Left ventricle myocardium inferior (tissue), 1 donor: ENCODE data around the gene CYP2A7. TPM values are rescaled to one million over a fixed set of nuclear protein-coding genes. Genes with fewer than 3 reads are reported as not detected.
"Not testable (repeated sequence)": the region's sequence is repeated elsewhere in the genome, so short reads cannot be mapped to it uniquely, and the experiment has no call there.

ENCODE experiments used
- DNase-seq: peaks from one replicate; pipeline ENCODE4 v3.0.0-alpha.2; 2020
- H3K27ac ChIP-seq: fragments of 200-600 bp; replicated peaks from 2 replicates; pipeline ENCODE4 v1.8.0; 2021
- H3K27me3 ChIP-seq: fragments of 200-600 bp; 2 replicates; pipeline ENCODE4 v1.8.0; 2021; ENCODE audit warnings: low read depth
- H3K36me3 ChIP-seq: fragments of 200-600 bp; 2 replicates; pipeline ENCODE4 v1.8.0; 2021
- H3K4me1 ChIP-seq: fragments of 200-600 bp; 2 replicates; pipeline ENCODE4 v1.8.0; 2021
- H3K4me3 ChIP-seq: fragments of 200-600 bp; 2 replicates; pipeline ENCODE4 v1.8.0; 2021; ENCODE audit warnings: mild to moderate bottlenecking, moderate library complexity
- H3K9me3 ChIP-seq: fragments of 200-600 bp; replicated peaks from 2 replicates; pipeline ENCODE4 v1.8.0; 2021
- CTCF ChIP-seq: fragments of 200-600 bp; IDR thresholded peaks from 2 replicates; pipeline ENCODE4 v1.8.0; 2021; ENCODE audit warnings: antibody characterized with exemption, mild to moderate bottlenecking, borderline replicate concordance
- intact Hi-C: fragments of 100-400 bp; cut with micrococcal nuclease; formaldehyde crosslinking; loops from one replicate; pipeline ENCODE4 v1.11.0; 2022
- long read RNA-seq: library from polyadenylated mRNA; unstranded; transcript quantifications from one replicate; pipeline ENCODE4 v2.0.0, GENCODE V29; 2021
- total RNA-seq: library from RNA; stranded (reverse); fragmentation: NEBNext Ultra II Directional; extraction: Animal tissue kit (Norgen Biotek cat#: 25700); gene quantifications from one replicate; pipeline ENCODE4 v1.2.1, GENCODE V29; 2021
- donor health status: DM: no; HTN: yes; CAD: no; lungs with severe emphysema.

The CYP2A7 gene
- total RNA-seq, result not detected
- long read RNA-seq, result 0 reads

GRCh38 chr19:40882062-40882461 is at the start of gene CYP2A7:
Gene CYP2A7, minus strand, starts transcription at chr19:40882231. Its CDS starts 21 bp downstream, at chr19:40882210.
- peaks cover 18% of the 10 kb centered on the region for H3K27me3 ChIP-seq
- H3K9me3 ChIP-seq, H3K36me3 ChIP-seq, H3K4me3 ChIP-seq, H3K4me1 ChIP-seq, DNase-seq, H3K27ac ChIP-seq, intact Hi-C loops: not testable (repeated sequence)

GRCh38 chr19:40930799-40931198 is 48.8 kb upstream of the CYP2A7 start:
- not testable (repeated sequence) for DNase-seq

GRCh38 chr19:40929942-40930341 is 47.9 kb upstream of the CYP2A7 start:
- H3K27me3 ChIP-seq, result peaks cover 48% of the 10 kb centered on the region

More at GRCh38 chr19:40930799-40931198, 48.8 kb upstream of the CYP2A7 start:
- H3K27me3 ChIP-seq, result peaks cover 46% of the 10 kb centered on the region
- intact Hi-C loops, H3K36me3 ChIP-seq, H3K27ac ChIP-seq, H3K4me3 ChIP-seq, H3K9me3 ChIP-seq, H3K4me1 ChIP-seq: not testable (repeated sequence)

GRCh38 chr19:40928850-40929249 is 46.8 kb upstream of the CYP2A7 start:
- intact Hi-C loops, result no loop called here
- peaks cover 49% of the 10 kb centered on the region for H3K27me3 ChIP-seq
- no peak overlapping the region for H3K4me3 ChIP-seq
- no peak for TF ChIP-seq CTCF
- DNase-seq, result no peak
- H3K27ac ChIP-seq, result no peak overlapping the region
- no peaks in the 10 kb centered on the region for H3K4me1 ChIP-seq
- no peaks in the 10 kb centered on the region for H3K9me3 ChIP-seq
- H3K36me3 ChIP-seq, result no peaks in the 10 kb centered on the region

More at GRCh38 chr19:40929942-40930341, 47.9 kb upstream of the CYP2A7 start:
- H3K27ac ChIP-seq, H3K4me1 ChIP-seq, H3K9me3 ChIP-seq, H3K4me3 ChIP-seq, H3K36me3 ChIP-seq, intact Hi-C loops, DNase-seq: not testable (repeated sequence)

GRCh38 chr19:40927567-40927966 is 45.5 kb upstream of the CYP2A7 start:
- TF ChIP-seq CTCF, result no peak
- no peak for DNase-seq
- no peaks in the 10 kb centered on the region for H3K36me3 ChIP-seq
- no peaks in the 10 kb centered on the region for H3K4me1 ChIP-seq
- no peaks in the 10 kb centered on the region for H3K9me3 ChIP-seq
- no peak overlapping the region for H3K4me3 ChIP-seq
- peaks cover 50% of the 10 kb centered on the region for H3K27me3 ChIP-seq
- intact Hi-C loops, result no loop called here
- no peak overlapping the region for H3K27ac ChIP-seq

GRCh38 chr19:40926276-40926675 is 44.2 kb upstream of the CYP2A7 start:
- H3K9me3 ChIP-seq, H3K27ac ChIP-seq, H3K36me3 ChIP-seq, DNase-seq, intact Hi-C loops, H3K4me3 ChIP-seq, H3K4me1 ChIP-seq: not testable (repeated sequence)
- peaks cover 53% of the 10 kb centered on the region for H3K27me3 ChIP-seq

GRCh38 chr19:40923934-40924391 is 41.9 kb upstream of the CYP2A7 start:
- Histone ChIP-seq H3K27me3 (peaks cover 59% of the 10 kb centered on the region), H3K4me1 (no peaks in the 10 kb centered on the region), H3K27ac (no peak overlapping the region), H3K4me3 (no peak overlapping the region), H3K36me3 (no peaks in the 10 kb centered on the region), H3K9me3 (peaks cover 18% of the 10 kb centered on the region)
- intact Hi-C loops, result no loop called here
- no peak for DNase-seq
- no peak for TF ChIP-seq CTCF

- H3K9me3 ChIP-seq, result peaks cover 33% of the 10 kb centered on the region
- DNase-seq, H3K27ac ChIP-seq, H3K4me1 ChIP-seq, H3K36me3 ChIP-seq, H3K4me3 ChIP-seq, intact Hi-C loops: not testable (repeated sequence)
- peaks cover 59% of the 10 kb centered on the region for H3K27me3 ChIP-seq
These were observed 40.5 kb upstream of the CYP2A7 start for GRCh38 chr19:40922237-40923160.
